ENCODE data around the gene RPS6KA5.

GRCh38 chr14:90828642-90829487 lies 231.6 kb downstream of the RPS6KA5 start:
- TF ChIP-seq CTCF (IDR thresholded peaks at IDR 0.05; ENCODE audit: insufficient read depth, low read length), result no peak
- no peak for TF ChIP-seq POLR2AphosphoS5 (IDR thresholded peaks at IDR 0.05; ENCODE audit: low read depth)
- TF ChIP-seq REST (IDR thresholded peaks at IDR 0.05; ENCODE audit: insufficient replicate concordance, low read depth), result no peak
- no peak for TF ChIP-seq SPI1 (IDR thresholded peaks at IDR 0.05; ENCODE audit: borderline replicate concordance, low read depth)

All from HL-60 (cell line).